RWPE2 (cell line): ENCODE data around the gene MYG1.
"Not testable (repeated sequence)": the region's sequence is repeated elsewhere in the genome, so short reads cannot be mapped to it uniquely, and the experiment has no call there.

Experiments used
- ATAC-seq: fragments of 200-7000 bp; cut with Tn5 transposase; 3 replicates; pipeline ENCODE4 v1.9.1; 2021; ENCODE audit warnings: low read depth
- DNase-seq: peaks from one replicate; pipeline ENCODE4 v3.0.0-alpha.2; 2020; ENCODE audit warnings: low spot score
- H3K27ac ChIP-seq: fragments of 450-650 bp; 2 replicates; pipeline ENCODE4 v1.5.1; 2017; ENCODE audit warnings: mild to moderate bottlenecking; ENCODE audit not compliant: poor library complexity, severe bottlenecking
- H3K27me3 ChIP-seq: fragments of 250-450 bp; sonication (Bioruptor Pico); 2 replicates; pipeline ENCODE4 v1.5.1; 2021; ENCODE audit warnings: mild to moderate bottlenecking, moderate library complexity; ENCODE audit not compliant: insufficient read depth, poor library complexity, severe bottlenecking
- H3K36me3 ChIP-seq: fragments of 250-450 bp; sonication (Bioruptor Pico); 2 replicates; pipeline ENCODE4 v1.5.1; 2020; ENCODE audit warnings: low read depth, mild to moderate bottlenecking, moderate library complexity
- H3K4me1 ChIP-seq: fragments of 250-450 bp; sonication (Bioruptor Pico); 2 replicates; pipeline ENCODE4 v1.5.1; 2021; ENCODE audit warnings: mild to moderate bottlenecking, moderate library complexity; ENCODE audit not compliant: insufficient read depth, poor library complexity, severe bottlenecking
- H3K4me3 ChIP-seq: fragments of 250-450 bp; sonication (Bioruptor Pico); 2 replicates; pipeline ENCODE4 v1.5.1; 2021; ENCODE audit warnings: mild to moderate bottlenecking, moderate library complexity; ENCODE audit not compliant: severe bottlenecking
- H3K9me3 ChIP-seq: fragments of 250-450 bp; sonication (Bioruptor Pico); 2 replicates; pipeline ENCODE4 v1.5.1; 2021; ENCODE audit warnings: mild to moderate bottlenecking, moderate library complexity; ENCODE audit not compliant: severe bottlenecking
- TF ChIP-seq, protein P1 (sequence below): fragments of 450-650 bp; IDR thresholded peaks from one replicate; pipeline ENCODE4 v1.5.1; 2017; ENCODE audit warnings: mild to moderate bottlenecking, moderate library complexity; ENCODE audit not compliant: poor library complexity, severe bottlenecking

MYG1 gene

DNA sequence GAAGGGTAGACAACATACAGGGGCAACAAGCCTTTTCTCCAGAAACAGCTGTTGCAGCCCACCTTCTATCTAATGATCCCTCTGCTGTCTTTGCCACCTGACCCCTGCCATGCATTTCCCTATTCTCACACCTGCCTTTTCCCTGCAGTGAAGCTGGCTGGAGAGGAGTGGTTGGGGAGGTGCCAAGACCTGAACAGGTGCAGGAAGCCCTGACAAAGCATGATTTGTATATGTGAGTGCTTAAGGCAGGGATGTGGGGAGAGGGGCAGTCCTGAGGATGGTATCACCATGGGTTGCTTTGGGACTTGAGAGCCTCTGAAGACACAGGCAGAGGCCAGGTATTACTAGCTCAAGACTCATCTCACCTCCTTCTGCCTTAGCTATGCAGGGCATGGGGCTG lies 7.1 kb upstream of the MYG1 start:
- ATAC-seq (no peak), DNase-seq (no peak)
- no peaks in the 10 kb centered on the region for H3K4me1 ChIP-seq
- peaks cover 40% of the 10 kb centered on the region for H3K36me3 ChIP-seq
- no peaks in the 10 kb centered on the region for H3K27me3 ChIP-seq
- H3K4me3 ChIP-seq, result no peak overlapping the region
- H3K9me3 ChIP-seq, result no peaks in the 10 kb centered on the region
- no peak overlapping the region for H3K27ac ChIP-seq
- TF ChIP-seq, protein P1, sequence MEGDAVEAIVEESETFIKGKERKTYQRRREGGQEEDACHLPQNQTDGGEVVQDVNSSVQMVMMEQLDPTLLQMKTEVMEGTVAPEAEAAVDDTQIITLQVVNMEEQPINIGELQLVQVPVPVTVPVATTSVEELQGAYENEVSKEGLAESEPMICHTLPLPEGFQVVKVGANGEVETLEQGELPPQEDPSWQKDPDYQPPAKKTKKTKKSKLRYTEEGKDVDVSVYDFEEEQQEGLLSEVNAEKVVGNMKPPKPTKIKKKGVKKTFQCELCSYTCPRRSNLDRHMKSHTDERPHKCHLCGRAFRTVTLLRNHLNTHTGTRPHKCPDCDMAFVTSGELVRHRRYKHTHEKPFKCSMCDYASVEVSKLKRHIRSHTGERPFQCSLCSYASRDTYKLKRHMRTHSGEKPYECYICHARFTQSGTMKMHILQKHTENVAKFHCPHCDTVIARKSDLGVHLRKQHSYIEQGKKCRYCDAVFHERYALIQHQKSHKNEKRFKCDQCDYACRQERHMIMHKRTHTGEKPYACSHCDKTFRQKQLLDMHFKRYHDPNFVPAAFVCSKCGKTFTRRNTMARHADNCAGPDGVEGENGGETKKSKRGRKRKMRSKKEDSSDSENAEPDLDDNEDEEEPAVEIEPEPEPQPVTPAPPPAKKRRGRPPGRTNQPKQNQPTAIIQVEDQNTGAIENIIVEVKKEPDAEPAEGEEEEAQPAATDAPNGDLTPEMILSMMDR, result no peak

DNA sequence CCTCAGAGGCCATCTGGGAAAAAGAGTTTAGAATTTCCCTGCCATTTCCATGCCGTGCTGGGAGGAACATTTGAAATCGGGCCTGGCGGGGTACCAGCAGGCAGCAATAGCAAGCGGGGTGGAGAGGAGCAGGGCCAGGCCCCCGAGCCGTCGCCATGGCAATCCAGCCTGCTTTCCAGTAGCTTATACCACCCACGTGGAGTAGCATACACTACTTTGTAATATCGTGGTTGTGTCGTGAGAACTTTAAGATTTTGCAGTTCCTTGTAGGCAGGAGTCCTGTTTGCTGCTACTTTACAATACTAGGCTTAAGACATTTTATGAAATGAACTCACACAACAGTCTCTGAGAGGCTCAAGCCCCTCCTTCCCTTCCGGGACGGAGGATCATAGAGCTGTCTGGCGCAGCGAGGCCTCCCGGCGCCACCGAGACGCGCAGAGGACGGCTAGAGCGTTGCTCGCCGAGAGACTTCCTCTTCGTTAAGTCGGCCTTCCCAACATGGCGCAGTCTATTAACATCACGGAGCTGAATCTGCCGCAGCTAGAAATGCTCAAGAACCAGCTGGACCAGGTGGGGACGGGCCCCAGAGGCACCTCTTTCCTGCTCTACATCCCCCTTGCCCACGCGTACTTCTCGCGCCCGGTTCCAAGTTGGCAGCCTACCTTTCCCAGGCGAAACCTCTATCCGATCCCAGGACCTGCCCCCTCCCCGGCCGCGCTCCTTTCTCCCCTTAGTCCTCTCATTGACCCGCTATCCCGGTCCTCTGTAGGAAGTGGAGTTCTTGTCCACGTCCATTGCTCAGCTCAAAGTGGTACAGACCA lies 4.2 kb upstream of the MYG1 start, which contains the start of gene PFDN5:
TSS of gene PFDN5 (plus strand) at position 473 of the 821 bp plus-strand sequence. CDS start at position 499, 26 bp downstream.
- DNase-seq (peak; percentile 81), ATAC-seq (peak; percentile 90)
- peak within 1 kb of the TSS; percentile 55 for H3K4me3 ChIP-seq
- H3K9me3 ChIP-seq, result no peaks in the 10 kb centered on the region
- TF ChIP-seq, protein P1, result no peak
- H3K27me3 ChIP-seq, result no peaks in the 10 kb centered on the region
- H3K36me3 ChIP-seq, result peaks cover 45% of the 10 kb centered on the region
- peaks cover 8% of the 10 kb centered on the region for H3K4me1 ChIP-seq
- peak within 1 kb of the TSS; percentile 42 for H3K27ac ChIP-seq

DNA sequence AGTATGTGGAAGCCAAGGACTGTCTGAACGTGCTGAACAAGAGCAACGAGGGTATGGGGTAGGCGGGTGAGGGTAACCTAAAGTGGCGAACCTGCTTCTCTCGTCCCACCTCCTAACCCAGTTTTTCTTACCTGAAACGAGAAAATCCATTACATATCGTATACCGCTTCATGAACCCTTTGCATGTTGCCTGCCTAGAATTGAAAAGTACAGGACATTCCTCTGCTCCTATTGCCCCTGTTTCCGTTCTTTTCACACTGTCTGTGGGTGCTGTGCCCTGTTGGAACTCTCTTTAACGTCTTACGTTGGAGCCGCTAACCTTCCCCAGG lies 3.6 kb upstream of the MYG1 start:
- Histone ChIP-seq H3K36me3 (peaks cover 44% of the 10 kb centered on the region), H3K9me3 (no peaks in the 10 kb centered on the region), H3K27ac (peak overlapping the region; percentile 42), H3K4me3 (peak overlapping the region; percentile 55), H3K4me1 (peaks cover 11% of the 10 kb centered on the region), H3K27me3 (no peaks in the 10 kb centered on the region)
- DNase-seq, result no peak
- no peak for ATAC-seq
- TF ChIP-seq, protein P1, result no peak

GRCh38 chr12:53297106-53297505 lies 2.4 kb upstream of the MYG1 start:
- not testable (repeated sequence) for H3K4me3 ChIP-seq, DNase-seq, H3K27me3 ChIP-seq, ATAC-seq, H3K9me3 ChIP-seq
- Histone ChIP-seq H3K4me1 (peaks cover 11% of the 10 kb centered on the region), H3K36me3 (peaks cover 51% of the 10 kb centered on the region), H3K27ac (peak overlapping the region; percentile 50)

DNA sequence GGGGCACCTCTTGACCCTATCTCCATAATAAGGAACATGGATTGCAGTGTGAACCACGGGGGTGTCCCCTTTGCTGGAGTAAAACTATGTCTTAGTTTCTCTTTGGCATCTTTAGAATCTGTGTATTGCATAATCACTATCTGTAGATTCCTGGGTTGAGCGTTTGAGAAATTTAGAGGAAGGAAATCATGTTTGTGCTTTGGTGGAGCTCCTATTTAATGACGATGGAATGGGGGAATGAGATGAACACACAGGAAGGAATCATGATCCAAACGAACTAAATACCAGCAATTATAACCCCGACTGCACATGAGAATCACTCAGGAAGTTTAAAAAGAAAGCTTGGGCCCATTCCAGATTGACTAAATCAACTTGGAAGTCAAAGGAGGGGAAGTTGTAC lies 1.3 kb upstream of the MYG1 start:
- DNase-seq, result no peak
- H3K36me3 ChIP-seq, result peaks cover 55% of the 10 kb centered on the region
- TF ChIP-seq, protein P1, result no peak
- H3K4me1 ChIP-seq, result peaks cover 11% of the 10 kb centered on the region
- ATAC-seq, result no peak
- H3K27ac ChIP-seq, result peak overlapping the region; percentile 50
- H3K9me3 ChIP-seq, result no peaks in the 10 kb centered on the region
- no peaks in the 10 kb centered on the region for H3K27me3 ChIP-seq
- H3K4me3 ChIP-seq, result no peak overlapping the region
